ENCODE data around the gene SIPA1L3.
A peak's percentile ranks its signal among the peaks of the same experiment; 100 is the strongest.

SIPA1L3 gene

GRCh38 chr19:38206006-38206745 is 299.2 kb downstream of the SIPA1L3 start:
- no peak for DNase-seq (ENCODE audit: low read depth in 2 of 3, low spot score in 1 of 3)

GRCh38 chr19:38206928-38207327 is 299.9 kb downstream of the SIPA1L3 start:
- no peak for DNase-seq (ENCODE audit: low read depth in 2 of 3, low spot score in 1 of 3)

DNA sequence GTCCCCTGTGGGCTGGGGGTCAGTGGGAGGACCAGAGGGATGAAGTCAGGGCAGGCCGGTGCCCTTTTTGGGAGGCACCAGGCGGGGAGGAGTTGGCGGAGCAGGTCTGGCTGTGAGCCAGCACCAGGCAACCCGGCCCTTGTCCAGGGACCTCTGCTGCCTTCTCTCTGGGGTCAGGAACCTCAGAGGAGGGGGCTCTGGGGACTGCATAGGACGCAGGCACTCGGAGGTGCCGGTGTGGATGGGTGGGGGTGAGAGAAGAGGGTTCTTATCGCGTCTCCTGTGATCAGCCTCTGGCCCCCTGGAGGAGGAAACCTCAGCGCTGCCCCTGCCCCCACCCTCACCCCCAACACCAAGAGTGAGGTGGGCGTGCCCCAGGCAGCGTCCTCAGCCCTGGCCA is 300.5 kb downstream of the SIPA1L3 start:
- no peak for DNase-seq (ENCODE audit: low read depth in 2 of 3, low spot score in 1 of 3)

- no peak for DNase-seq (ENCODE audit: low read depth in 2 of 3, low spot score in 1 of 3)
These were observed 301.6 kb downstream of the SIPA1L3 start for GRCh38 chr19:38208571-38208970.

DNA sequence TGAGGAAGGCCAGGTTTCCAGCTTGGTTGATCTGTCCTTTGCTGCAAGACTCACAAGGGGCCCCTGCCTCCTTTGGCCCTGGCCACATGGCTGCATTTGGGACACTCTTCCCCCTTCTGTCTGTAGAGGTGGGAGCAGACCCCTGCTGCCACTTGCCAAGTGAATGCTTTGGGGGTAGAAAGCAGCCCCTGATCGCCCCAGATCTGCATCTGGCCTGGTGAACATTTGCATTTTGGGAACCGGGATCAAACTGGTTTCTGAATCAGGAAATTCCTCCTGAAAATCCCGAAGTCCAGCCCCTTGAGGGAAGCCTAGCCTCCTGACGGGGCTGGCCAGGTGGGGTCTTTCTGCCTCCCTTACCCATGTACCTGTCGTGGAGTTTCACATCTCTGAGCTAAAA is 302.1 kb downstream of the SIPA1L3 start:
- DNase-seq (ENCODE audit: low read depth in 2 of 3, low spot score in 1 of 3) = no peak

GRCh38 chr19:38209671-38210457 is 302.9 kb downstream of the SIPA1L3 start:
- no peak for DNase-seq (ENCODE audit: low read depth in 2 of 3, low spot score in 1 of 3)

DNA sequence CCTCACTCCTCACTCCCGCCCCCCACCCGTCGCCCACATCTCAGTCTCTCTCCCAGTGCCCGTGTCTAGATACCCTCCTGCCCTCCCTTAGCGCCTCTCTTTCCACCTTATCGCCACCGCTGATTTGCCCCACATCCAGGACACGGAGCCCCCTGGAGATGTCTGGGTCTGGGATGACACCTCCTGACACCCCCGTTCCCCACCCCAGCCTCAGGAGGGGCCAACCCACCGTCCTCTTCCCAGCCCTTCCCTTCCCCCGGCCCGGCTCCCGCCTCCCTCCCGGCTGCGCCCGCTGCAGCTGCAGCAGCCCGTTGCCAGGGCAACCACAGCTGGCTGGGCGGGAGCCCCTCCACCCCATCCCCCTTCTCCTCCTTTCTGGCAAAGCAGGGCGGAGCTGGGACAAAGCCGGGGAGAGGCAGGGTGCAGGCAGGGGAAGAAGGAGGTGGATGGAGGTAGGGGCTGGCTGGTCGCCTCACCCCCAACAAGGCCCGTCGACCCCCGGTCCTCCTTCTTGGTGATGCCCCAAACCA is 303.5 kb downstream of the SIPA1L3 start:
- DNase-seq (ENCODE audit: low read depth in 2 of 3, low spot score in 1 of 3) = no peak

DNA sequence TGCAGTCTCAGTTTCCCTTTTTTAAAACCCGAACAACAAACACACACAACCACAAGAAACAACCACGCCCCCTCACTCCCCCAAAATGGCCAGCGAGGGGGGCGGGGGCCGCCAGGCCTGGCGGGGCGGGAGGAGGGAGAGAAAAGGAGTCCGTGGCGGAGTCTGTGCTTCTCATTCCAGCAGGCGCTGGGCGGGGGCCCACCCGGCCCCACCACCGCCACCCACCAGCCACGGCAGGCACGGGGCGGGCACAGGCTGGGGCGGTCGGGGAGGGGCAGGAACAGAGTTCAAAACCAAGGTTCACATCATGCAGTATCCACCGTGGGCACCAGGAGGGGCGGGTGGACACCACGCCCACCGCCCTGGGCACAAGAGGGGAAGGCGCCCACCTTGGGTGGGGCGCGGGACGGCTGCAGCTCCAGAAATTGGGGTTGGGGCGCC is 304.2 kb downstream of the SIPA1L3 start:
- no peak for DNase-seq (ENCODE audit: low read depth in 2 of 3, low spot score in 1 of 3)

DNA sequence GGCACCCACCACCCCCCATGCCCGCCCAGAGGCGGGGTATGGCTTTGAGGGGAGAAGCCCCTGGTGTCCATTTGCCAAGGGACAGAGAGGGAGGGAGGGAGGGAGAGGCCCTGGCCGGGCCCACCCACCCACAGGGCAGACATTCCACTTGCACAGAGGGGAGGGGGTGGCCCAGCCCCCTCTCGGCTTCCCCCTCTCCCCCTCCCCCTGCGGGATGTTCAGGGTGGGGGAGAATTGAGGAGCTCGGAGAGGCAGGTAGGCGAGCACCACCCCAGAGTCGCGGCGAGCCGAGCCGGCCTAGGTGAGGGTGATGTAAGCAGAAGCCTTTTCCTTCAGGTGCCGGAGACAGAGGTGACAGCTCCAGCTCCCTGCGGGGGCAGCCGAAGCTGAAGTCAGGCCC is 304.8 kb downstream of the SIPA1L3 start:
- no peak for DNase-seq (ENCODE audit: low read depth in 2 of 3, low spot score in 1 of 3)

DNA sequence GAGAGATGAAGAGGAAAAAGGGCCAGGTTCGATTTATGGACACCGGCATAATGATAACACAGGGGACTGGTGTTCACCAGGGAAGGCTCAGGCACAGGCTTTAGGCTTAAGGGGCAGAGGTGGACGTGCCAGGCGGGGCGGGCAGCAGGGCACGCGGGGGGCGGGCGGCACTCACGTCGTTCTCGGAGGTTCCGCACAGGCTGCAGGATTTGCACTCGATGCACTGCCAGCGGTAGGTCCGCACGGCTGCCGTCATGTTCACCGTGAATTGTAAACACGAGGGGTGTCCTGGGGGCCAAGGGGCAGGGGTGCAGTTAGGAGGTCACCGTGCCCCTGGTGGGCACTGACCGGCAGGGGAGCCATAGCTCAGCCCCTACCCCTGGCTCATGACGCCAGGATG is 306.5 kb downstream of the SIPA1L3 start:
- no peak for DNase-seq (ENCODE audit: low read depth in 2 of 3, low spot score in 1 of 3)

DNA sequence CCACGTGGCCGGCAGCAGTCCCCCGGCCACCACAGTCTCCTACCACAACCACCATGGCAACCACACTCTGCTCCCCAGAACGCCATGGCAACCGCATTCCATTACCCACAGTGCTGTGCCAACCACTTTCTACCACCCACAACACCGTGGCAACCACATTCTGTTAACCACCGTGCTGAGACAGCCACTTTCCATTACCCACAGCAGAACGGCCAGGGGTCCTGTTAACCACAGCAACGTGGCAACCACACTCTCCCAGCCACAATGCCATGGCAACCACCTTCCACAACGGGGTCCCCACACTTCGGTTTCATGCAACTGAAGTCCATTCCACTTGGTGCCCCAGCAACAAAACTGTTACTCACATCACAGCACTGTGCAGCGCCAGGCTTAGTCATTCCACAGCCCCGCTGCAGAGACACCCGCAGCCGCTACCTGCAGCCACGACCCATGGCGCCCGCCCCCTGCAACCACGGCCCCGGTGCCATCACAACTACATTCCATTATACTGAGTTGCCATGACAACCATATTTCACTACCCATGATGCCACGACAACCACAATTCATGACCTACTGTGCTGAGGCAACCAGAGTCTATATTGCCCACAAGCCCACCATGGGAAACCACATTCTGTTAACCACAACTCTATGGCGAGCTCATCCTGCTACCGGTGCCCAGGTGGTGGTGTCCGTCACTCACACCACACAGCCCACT is 307.1 kb downstream of the SIPA1L3 start:
- DNase-seq (ENCODE audit: low read depth in 2 of 3, low spot score in 1 of 3) = peak; percentile 51 to 70 (median 60)

DNA sequence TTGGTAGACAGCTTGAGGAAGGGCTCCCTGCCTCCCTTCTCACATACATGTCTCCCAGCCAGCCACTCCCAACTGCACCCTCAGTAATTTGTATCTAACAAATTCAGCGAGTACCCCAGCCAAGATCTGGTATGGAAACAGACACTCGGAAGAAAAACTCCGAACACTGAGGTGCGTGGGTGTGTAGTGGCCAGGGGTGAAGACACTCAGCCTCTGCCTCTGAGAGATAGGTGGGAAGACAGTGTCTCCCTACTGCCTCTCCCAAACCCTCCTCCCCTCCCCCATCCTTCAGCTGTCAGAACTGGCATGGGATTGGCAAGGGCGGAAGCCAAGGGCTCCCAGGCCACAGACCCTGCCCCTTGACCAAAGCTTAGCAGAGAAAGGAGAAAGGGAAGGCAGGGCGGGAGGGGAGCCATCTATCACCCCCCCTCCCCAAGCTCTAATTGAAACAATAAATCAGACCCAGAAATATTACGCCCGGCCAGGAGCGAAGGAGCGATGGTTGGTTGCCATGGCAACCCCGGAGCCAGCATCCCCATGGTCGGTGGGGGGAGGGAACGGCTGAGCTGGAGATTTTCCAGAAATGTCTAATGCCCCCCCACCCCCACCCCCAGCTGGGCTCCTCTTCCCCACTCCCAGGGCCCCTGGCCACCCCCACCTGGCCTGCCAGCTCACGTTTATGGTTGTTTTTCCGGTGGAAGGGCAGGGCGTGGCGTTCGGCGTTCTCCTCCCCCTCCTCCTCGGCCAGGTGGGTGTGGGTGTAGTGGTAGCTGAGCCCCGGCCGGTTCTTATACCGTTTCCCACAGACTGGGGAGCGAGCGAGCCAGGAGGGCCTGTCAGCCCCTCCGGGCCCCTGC is 310.0 kb downstream of the SIPA1L3 start:
- no peak for DNase-seq (ENCODE audit: low read depth in 2 of 3, low spot score in 1 of 3)

GRCh38 chr19:38218204-38218603 is 311.2 kb downstream of the SIPA1L3 start:
- DNase-seq (ENCODE audit: low read depth in 2 of 3, low spot score in 1 of 3) = no peak

DNA sequence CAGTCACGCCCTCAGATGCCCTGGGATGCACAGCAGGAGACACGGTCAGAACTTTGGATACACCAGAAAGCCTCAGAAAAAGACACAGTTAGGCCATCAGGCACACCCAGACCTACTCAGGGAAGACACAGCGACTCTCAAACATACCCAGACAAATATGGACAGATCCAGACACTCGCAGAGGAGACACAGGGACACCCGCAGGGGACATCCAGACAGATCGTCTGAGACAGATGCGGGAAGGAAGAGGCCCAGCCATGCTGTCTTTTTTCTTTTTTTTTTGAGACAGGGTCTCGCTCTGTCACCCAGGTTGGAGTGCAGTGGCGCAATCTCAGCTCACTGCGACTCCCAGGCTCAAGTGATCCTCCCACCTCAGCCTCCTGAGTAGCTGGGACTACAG is 312.2 kb downstream of the SIPA1L3 start:
- DNase-seq (ENCODE audit: low read depth in 2 of 3, low spot score in 1 of 3) = no peak

DNA sequence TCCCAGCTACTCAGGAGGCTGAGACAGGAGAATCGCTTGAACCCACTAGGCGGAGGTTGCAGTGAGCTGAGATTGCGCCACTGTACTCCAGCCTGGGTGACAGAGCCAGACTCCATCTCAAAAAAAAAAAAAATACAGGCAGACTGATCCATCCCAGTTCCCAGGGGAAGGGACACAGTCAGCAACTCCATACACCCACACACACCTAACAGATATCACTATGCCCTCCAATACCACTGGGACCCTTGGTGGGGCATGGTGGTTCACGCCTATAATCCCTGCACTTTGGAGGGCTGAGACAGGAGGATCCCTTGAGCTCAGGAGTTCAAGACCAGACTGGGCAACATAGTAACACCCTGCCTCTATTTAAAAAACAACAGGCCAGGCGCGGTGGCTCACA is 314.4 kb downstream of the SIPA1L3 start:
- no peak for DNase-seq (ENCODE audit: low read depth in 2 of 3, low spot score in 1 of 3)

DNA sequence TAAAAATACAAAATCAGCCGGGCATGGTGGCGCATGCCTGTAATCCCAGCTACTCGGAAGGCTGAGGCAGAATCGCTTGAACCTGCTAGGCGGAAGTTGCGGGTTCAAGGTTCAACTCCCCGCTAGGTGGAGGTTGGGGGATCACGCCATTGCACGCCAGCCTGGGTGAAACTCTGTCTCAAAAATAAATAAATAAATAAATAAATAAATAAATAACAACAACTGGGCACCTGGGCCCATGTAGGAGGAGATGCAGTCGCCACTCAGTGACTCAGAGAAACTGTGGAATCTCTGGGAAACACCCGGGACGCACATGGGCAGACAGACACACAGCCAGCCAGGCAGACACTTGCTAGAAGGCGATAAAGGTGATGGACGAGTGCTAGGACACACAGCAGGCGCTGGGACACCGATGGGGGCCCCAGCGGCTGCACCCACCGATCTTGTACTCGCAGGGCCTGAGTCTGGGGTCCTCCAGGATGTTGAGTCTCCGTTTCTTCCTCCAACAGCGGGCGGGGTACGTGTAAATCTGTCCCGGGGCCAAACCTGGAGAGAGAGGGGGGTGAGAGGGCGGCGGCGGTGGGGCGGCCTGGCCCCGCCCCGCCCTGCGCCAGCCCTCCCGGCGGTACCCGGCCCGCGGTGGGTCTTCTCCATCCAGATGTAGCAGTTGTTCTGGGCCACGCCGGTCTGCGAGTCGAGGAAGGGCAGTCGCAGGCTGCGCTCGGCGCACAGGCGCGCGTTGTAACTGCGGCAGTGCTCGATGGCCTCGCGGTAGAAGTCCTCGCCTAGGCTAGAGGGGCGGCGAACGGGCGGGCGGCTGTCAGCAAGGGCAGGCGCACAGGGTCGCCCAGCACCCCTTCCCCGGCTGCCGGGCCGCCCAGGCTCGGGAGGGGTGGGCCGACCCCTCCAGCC is 315.2 kb downstream of the SIPA1L3 start:
- DNase-seq (ENCODE audit: low read depth in 2 of 3, low spot score in 1 of 3) = no peak

GRCh38 chr19:38223119-38223523 is 316.1 kb downstream of the SIPA1L3 start:
- DNase-seq (ENCODE audit: low read depth in 2 of 3, low spot score in 1 of 3) = no peak

DNA sequence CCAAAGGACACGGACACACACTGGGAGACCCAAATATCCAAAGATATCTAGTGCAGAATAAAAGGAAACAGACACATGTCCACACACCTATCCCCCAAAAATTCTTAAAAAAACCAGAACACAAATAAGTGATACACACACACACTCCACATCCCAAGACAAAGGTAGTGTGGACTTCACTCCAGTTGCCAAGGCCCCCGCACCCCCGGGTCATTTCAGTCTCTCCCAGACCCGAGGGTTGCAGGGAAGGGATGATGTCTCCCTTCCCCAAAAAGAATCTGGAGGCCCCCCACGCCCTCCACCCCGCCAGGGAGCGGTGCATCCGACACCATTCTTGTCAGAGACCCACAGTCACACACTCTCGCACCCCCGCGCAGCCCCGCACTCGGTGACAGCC is 316.6 kb downstream of the SIPA1L3 start:
- DNase-seq (ENCODE audit: low read depth in 2 of 3, low spot score in 1 of 3) = no peak

GRCh38 chr19:38224014-38224862 is 317.2 kb downstream of the SIPA1L3 start, which contains the start of gene DPF1:
DPF1 (minus strand) TSS chr19:38224222; CDS start chr19:38224142, 80 bp downstream.
- DNase-seq (ENCODE audit: low read depth in 2 of 3, low spot score in 1 of 3) = peak; percentile 30 to 40 (median 37)
